Measurements from ENCODE around the gene ZNF106.

ZNF106 gene

GRCh38 chr15:42483677-42484076 is 7.3 kb downstream of the ZNF106 start:
- in situ Hi-C loops (cut with MboI; ENCODE audit: low pct_unique_long_range_greater_than_20kb, low sequenced_read_pairs, unreplicated experiment) = no loop called here
- no peak for TF ChIP-seq CTCF (IDR thresholded peaks at IDR 0.05; ENCODE audit: extremely low read depth, insufficient read depth, missing control alignments)
- no peak for DNase-seq (ENCODE audit: low spot score)

- no peak for TF ChIP-seq CTCF (IDR thresholded peaks at IDR 0.05; ENCODE audit: extremely low read depth, insufficient read depth, missing control alignments)
- no peak for DNase-seq (ENCODE audit: low spot score)
- in situ Hi-C loops (cut with MboI; ENCODE audit: low pct_unique_long_range_greater_than_20kb, low sequenced_read_pairs, unreplicated experiment) = no loop called here
Measured at GRCh38 chr15:42482701-42483100, 8.2 kb downstream of the ZNF106 start.

- no peak for DNase-seq (ENCODE audit: low spot score)
- no peak for TF ChIP-seq CTCF (IDR thresholded peaks at IDR 0.05; ENCODE audit: extremely low read depth, insufficient read depth, missing control alignments)
- in situ Hi-C loops (cut with MboI; ENCODE audit: low pct_unique_long_range_greater_than_20kb, low sequenced_read_pairs, unreplicated experiment) = no loop called here
Measured at GRCh38 chr15:42474827-42475226, 16.1 kb downstream of the ZNF106 start.

- in situ Hi-C loops (cut with MboI; ENCODE audit: low pct_unique_long_range_greater_than_20kb, low sequenced_read_pairs, unreplicated experiment) = no loop called here
- no peak for DNase-seq (ENCODE audit: low spot score)
- TF ChIP-seq CTCF (IDR thresholded peaks at IDR 0.05; ENCODE audit: extremely low read depth, insufficient read depth, missing control alignments) = no peak
Measured at GRCh38 chr15:42471002-42471401, 19.9 kb downstream of the ZNF106 start.

GRCh38 chr15:42465520-42466259 is 25.3 kb downstream of the ZNF106 start:
- DNase-seq (ENCODE audit: low spot score) = no peak
- no peak for TF ChIP-seq CTCF (IDR thresholded peaks at IDR 0.05; ENCODE audit: extremely low read depth, insufficient read depth, missing control alignments)
- in situ Hi-C loops (cut with MboI; ENCODE audit: low pct_unique_long_range_greater_than_20kb, low sequenced_read_pairs, unreplicated experiment) = no loop called here

- no peak for DNase-seq (ENCODE audit: low spot score)
- TF ChIP-seq CTCF (IDR thresholded peaks at IDR 0.05; ENCODE audit: extremely low read depth, insufficient read depth, missing control alignments) = no peak
- in situ Hi-C loops (cut with MboI; ENCODE audit: low pct_unique_long_range_greater_than_20kb, low sequenced_read_pairs, unreplicated experiment) = no loop called here
Measured at GRCh38 chr15:42461261-42461660, 29.7 kb downstream of the ZNF106 start.

Data from GM13977 (cell line).